Lower lobe of right lung (tissue), 2 donors: Measurements from ENCODE around the gene KRT74. TPM values are rescaled to one million over a fixed set of nuclear protein-coding genes. Genes with fewer than 3 reads are reported as not detected.
A peak's percentile ranks its signal among the peaks of the same experiment; 100 is the strongest.
"Not testable (repeated sequence)": the region's sequence is repeated elsewhere in the genome, so short reads cannot be mapped to it uniquely, and the experiment has no call there.

Experiments
- ATAC-seq, 2 donors: fragments of 200-7000 bp; cut with Tn5 transposase; one replicate each; pipeline ENCODE4 v1.9.1; 2020 to 2022; ENCODE audit warnings: mild to moderate bottlenecking in 2 of 2, moderate library complexity in 2 of 2
- DNase-seq: peaks from one replicate; pipeline ENCODE4 v3.0.0-alpha.2; 2020
- H3K27ac ChIP-seq: fragments of 200-600 bp; one replicate; pipeline ENCODE4 v1.8.0; 2022
- H3K27me3 ChIP-seq: fragments of 200-600 bp; one replicate; pipeline ENCODE4 v1.8.0; 2022; ENCODE audit warnings: low read depth
- H3K36me3 ChIP-seq: fragments of 200-600 bp; one replicate; pipeline ENCODE4 v1.8.0; 2022; ENCODE audit warnings: mild to moderate bottlenecking
- H3K4me1 ChIP-seq: fragments of 200-600 bp; one replicate; pipeline ENCODE4 v1.8.0; 2022
- H3K4me3 ChIP-seq: fragments of 200-600 bp; one replicate; pipeline ENCODE4 v1.8.0; 2022; ENCODE audit warnings: mild to moderate bottlenecking
- H3K9me3 ChIP-seq: fragments of 200-600 bp; one replicate; pipeline ENCODE4 v1.8.0; 2022
- intact Hi-C: fragments of 100-400 bp; cut with DNase I; formaldehyde crosslinking; loops from one replicate; pipeline ENCODE4 v1.11.0; 2022
- total RNA-seq: library from RNA; stranded (reverse); fragmentation: NEBNext Ultra II Directional; extraction: Animal tissue kit (Norgen Biotek cat#: 25700); gene quantifications from one replicate; pipeline ENCODE4 v1.2.1, GENCODE V29; 2021
- TF ChIP-seq, protein P1 (sequence below): fragments of 200-600 bp; IDR thresholded peaks from one replicate; pipeline ENCODE4 v1.8.0; 2022; ENCODE audit warnings: antibody characterized with exemption, mild to moderate bottlenecking
- donor health status: DM: no; HTN: yes; CAD: no; lungs with severe emphysema.

KRT74 gene
- total RNA-seq, 1 donor from 2014 or later, result not detected

DNA sequence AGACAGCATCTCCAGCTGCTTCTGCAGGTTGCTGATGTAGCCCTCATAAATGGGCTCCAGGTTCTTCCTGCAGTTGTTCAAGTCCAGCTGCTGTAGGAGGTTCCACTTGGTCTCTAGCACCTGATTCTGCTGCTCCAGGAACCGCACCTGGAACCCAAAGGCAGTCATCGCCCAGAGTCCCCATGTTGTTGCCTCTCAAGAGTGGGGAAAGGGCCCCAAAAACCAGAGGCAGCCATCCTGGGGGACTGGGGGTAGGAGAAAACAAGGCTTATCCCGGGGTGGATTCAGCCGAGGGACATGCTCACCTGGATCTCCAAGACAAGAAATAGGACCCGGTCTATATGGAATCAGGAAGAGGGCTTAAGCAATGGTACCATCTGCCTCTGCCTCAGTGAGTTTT, 25.3 kb upstream of the KRT74 start:
- DNase-seq (no peak), ATAC-seq (no peak)
- H3K9me3 ChIP-seq, result no peaks in the 10 kb centered on the region
- intact Hi-C loops, result no loop called here
- H3K27me3 ChIP-seq, result peaks cover 35% of the 10 kb centered on the region
- TF ChIP-seq, protein P1, sequence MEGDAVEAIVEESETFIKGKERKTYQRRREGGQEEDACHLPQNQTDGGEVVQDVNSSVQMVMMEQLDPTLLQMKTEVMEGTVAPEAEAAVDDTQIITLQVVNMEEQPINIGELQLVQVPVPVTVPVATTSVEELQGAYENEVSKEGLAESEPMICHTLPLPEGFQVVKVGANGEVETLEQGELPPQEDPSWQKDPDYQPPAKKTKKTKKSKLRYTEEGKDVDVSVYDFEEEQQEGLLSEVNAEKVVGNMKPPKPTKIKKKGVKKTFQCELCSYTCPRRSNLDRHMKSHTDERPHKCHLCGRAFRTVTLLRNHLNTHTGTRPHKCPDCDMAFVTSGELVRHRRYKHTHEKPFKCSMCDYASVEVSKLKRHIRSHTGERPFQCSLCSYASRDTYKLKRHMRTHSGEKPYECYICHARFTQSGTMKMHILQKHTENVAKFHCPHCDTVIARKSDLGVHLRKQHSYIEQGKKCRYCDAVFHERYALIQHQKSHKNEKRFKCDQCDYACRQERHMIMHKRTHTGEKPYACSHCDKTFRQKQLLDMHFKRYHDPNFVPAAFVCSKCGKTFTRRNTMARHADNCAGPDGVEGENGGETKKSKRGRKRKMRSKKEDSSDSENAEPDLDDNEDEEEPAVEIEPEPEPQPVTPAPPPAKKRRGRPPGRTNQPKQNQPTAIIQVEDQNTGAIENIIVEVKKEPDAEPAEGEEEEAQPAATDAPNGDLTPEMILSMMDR, result no peak
- H3K4me3 ChIP-seq, result no peak overlapping the region
- H3K27ac ChIP-seq, result no peak overlapping the region
- no peaks in the 10 kb centered on the region for H3K4me1 ChIP-seq
- H3K36me3 ChIP-seq, result no peaks in the 10 kb centered on the region

DNA sequence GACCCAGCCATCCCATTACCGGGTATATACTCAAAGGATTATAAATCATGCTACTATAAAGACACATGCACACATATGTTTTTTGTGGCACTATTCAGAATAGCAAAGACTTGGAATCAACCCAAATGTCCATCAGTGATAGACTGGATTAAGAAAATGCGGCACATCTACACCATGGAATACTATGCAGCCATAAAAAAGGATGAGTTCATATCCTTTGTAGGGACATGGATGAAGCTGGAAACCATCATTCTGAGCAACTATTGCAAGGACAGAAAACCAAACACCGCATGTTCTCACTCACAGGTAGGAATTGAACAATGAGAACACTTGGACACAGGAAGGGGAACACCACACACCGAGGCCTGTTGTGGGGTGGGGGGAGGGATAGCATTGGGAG, 20.6 kb upstream of the KRT74 start:
- H3K4me1 ChIP-seq, H3K36me3 ChIP-seq, H3K4me3 ChIP-seq, DNase-seq, ATAC-seq, H3K9me3 ChIP-seq, H3K27ac ChIP-seq, H3K27me3 ChIP-seq, intact Hi-C loops: not testable (repeated sequence)

DNA sequence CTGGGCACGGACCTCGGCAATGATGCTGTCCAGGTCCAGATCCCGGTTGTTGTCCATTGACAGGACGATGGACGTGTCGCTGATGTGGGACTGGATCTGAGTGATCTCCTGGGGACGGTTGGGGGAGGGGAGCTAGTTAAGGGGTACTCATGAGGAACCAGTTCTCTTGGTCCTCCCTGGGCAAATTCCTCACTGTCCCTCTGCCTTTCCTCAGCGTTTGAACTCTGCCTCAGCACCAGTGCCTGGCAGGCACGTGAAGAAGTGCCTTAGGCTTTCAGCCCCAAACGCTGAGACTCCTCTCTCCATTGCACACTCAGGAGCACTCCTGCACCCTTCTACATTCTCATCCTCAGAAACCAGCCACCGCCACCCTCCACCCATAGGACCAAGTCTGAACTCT, 17.9 kb upstream of the KRT74 start:
- TF ChIP-seq, protein P1, result no peak
- DNase-seq, result no peak

DNA sequence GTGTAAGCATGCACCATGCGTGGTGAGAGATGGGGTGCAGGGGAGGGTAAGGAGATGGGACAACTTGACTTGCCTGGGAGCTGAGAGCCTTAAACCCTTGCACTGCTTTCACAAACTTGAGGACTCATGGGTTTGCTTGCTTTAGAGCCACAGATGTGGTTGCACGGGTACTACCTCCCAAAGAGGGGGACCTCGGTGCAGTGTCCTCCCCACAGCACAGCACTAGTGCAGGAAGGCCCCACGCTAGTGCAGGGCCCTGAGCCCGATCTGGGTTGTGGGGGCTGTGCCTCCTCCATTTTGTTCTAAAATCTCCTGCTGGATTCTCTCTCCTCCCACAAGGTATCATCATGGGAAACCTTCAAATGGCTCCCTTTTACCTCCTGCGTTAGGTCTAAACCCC, 16.4 kb upstream of the KRT74 start:
- Histone ChIP-seq H3K4me3 (no peak overlapping the region), H3K27ac (no peak overlapping the region), H3K4me1 (no peaks in the 10 kb centered on the region), H3K36me3 (no peaks in the 10 kb centered on the region), H3K9me3 (no peaks in the 10 kb centered on the region), H3K27me3 (peaks cover 8% of the 10 kb centered on the region)
- intact Hi-C loops, result no loop called here
- ATAC-seq (peak in 1 of 2 donors; percentile 20), DNase-seq (no peak)
- TF ChIP-seq, protein P1, result no peak

More for the DNA sequence above, 17.9 kb upstream of the KRT74 start:
- Histone ChIP-seq H3K27me3 (peaks cover 8% of the 10 kb centered on the region), H3K36me3 (no peaks in the 10 kb centered on the region), H3K27ac (no peak overlapping the region), H3K9me3 (no peaks in the 10 kb centered on the region), H3K4me1 (no peaks in the 10 kb centered on the region), H3K4me3 (no peak overlapping the region)
- ATAC-seq, result no peak
- intact Hi-C loops, result no loop called here

DNA sequence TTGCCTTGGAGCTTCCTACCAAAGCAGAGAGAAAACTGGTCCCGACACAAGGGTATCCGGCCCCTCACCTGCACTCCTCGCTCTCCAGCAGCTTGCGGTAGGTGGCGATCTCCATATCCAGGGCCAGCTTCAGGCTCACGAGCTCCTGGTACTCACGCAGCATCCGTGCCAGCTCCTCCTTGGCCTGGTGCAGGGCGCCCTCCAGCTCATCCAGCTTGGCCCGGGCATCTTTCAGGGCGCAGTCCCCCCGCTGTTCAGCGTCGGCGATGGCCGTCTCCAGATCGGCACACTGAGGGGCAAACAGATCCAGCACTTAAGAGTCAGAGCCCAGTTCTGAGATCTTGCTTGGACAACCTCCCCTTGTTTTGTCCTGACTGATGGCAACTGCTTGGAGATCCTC, 13.9 kb upstream of the KRT74 start:
- Histone ChIP-seq H3K27ac (no peak overlapping the region), H3K4me1 (no peaks in the 10 kb centered on the region), H3K9me3 (no peaks in the 10 kb centered on the region), H3K4me3 (no peak overlapping the region), H3K27me3 (peaks cover 8% of the 10 kb centered on the region), H3K36me3 (no peaks in the 10 kb centered on the region)
- ATAC-seq (no peak), DNase-seq (no peak)
- TF ChIP-seq, protein P1, result no peak
- intact Hi-C loops, result no loop called here

DNA sequence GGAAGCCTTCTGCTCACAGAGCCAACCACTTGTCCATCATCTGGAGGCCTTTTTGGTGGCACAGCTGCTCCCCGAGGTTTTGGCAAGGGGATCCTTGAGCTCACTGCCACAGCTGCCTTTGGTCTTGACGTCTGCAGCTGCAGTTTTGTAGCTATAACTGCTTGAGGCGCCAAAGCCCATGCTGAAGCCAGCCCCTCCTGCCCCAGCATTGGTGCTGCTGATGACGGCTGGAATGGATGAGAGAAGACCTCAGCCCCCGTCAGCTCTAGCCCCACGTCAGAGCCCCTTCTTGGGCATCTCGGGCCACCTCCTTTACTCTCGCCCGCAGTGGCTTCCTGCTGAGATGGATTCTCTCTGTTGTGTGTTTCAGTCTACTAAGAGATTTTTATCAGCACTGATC, 12.3 kb upstream of the KRT74 start:
- no peak overlapping the region for H3K4me3 ChIP-seq
- no peaks in the 10 kb centered on the region for H3K36me3 ChIP-seq
- H3K4me1 ChIP-seq, result no peaks in the 10 kb centered on the region
- ATAC-seq (no peak), DNase-seq (no peak)
- H3K9me3 ChIP-seq, result no peaks in the 10 kb centered on the region
- no peak overlapping the region for H3K27ac ChIP-seq
- TF ChIP-seq, protein P1, result no peak
- intact Hi-C loops, result no loop called here
- peaks cover 16% of the 10 kb centered on the region for H3K27me3 ChIP-seq
